Measurements from ENCODE around the gene CC2D2B.
"Not testable (repeated sequence)": the region's sequence is repeated elsewhere in the genome, so short reads cannot be mapped to it uniquely, and the experiment has no call there.

The CC2D2B gene

GRCh38 chr10:96034625-96035024 is 126.8 kb downstream of the CC2D2B start:
- DNase-seq = no peak

- DNase-seq = no peak
These were observed 131.0 kb downstream of the CC2D2B start for GRCh38 chr10:96038476-96039387.

- no peak for DNase-seq
These were observed 133.4 kb downstream of the CC2D2B start for GRCh38 chr10:96041146-96041545.

- DNase-seq = no peak
These were observed 135.5 kb downstream of the CC2D2B start, which contains the start of gene CCNJ for GRCh38 chr10:96043033-96043892. Gene CCNJ (plus strand): TSS chr10:96043583. CDS start chr10:96044394, 811 bp downstream.

- DNase-seq = peak; percentile 12
These were observed 136.3 kb downstream of the CC2D2B start for GRCh38 chr10:96043893-96044715.

GRCh38 chr10:96044736-96045135 is 137.0 kb downstream of the CC2D2B start:
- DNase-seq = no peak

- DNase-seq = no peak
These were observed 138.8 kb downstream of the CC2D2B start for GRCh38 chr10:96046546-96046945.

- DNase-seq = no peak
These were observed 139.4 kb downstream of the CC2D2B start for GRCh38 chr10:96047004-96047649.

GRCh38 chr10:96047925-96048324 is 140.2 kb downstream of the CC2D2B start:
- DNase-seq = not testable (repeated sequence)

DNA sequence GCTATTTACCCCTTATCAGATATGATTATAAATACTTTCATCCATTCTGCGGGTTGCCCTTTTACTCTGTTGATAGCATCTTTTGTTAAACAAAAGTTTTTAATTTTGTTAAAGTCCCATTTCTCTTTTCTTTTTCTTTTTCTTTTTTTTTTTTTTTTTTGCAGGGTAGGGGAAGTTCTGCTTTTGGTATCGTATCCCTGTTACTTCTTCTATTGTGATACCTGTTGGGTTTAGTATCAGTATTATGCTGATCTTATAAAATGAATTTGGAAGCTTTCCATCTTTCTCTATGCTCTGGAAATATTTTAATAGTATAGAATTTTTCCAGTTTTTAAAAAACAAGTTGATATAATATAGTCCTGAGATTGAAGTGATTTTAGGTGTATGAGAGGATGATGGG is 141.6 kb downstream of the CC2D2B start:
- DNase-seq = no peak

DNA sequence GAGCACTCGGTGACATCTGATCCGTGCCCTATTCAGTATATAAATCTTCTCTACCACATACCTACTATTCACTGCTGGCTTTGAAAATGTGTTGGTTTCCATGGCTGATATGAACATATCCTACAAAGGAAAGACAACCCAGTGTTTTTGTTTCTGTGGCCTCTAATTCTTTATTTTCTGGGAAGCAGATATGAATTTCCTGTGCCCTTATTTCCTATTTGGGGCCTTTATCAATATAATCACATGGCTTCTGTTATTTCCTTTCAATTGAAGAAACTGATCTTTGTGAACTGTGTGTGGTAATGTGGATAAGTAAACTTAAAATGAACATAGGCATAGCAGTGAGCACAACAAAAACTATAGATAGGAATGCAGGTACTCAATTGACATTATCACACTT is 146.2 kb downstream of the CC2D2B start:
- no peak for DNase-seq

GRCh38 chr10:96056787-96057186 is 149.0 kb downstream of the CC2D2B start:
- no peak for DNase-seq

DNA sequence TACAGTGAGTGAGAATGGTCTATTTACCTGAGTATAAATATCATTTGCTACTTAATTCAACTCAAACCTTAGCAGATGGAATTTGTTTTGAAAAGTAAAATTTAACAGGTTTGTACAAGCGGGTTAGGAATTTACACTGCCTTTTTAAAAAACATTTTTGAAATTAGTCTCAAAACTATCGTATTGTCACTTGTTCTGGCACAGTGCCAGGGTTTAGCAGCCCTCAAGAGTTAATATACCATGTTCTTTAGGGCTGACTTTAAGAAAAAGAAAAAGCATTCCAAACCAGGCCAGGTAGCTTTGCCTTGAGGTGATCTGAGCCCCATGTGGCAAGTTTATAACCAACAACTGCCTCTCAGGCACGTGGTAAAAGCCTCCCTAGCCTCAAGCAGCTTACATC is 153.5 kb downstream of the CC2D2B start:
- DNase-seq = no peak

- DNase-seq = no peak
These were observed 164.9 kb downstream of the CC2D2B start for GRCh38 chr10:96072674-96073073.

- no peak for DNase-seq
These were observed 165.9 kb downstream of the CC2D2B start for GRCh38 chr10:96073722-96074121.

- no peak for DNase-seq
These were observed 167.0 kb downstream of the CC2D2B start for GRCh38 chr10:96074776-96075175.

DNA sequence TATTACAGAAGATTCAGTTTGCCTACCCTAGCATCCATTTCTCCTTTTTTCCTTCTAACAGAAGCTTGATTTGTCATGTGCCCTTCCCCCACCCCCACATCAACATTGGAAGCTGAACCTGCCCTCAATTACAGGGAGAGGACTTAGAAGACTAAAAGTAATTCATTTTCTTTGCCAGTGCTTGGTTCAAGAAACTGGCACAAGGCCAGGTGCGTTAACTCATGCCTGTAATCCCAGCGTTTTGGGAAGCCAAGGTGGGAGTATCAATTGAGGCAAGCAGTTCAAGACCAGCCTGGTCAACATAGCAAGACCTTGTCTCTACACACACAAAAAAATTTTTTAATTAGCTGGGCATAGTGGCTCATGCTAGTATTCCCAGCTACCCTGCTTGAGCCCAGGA is 168.2 kb downstream of the CC2D2B start:
- DNase-seq = no peak

GRCh38 chr10:96077156-96077555 is 169.4 kb downstream of the CC2D2B start:
- DNase-seq = no peak

GRCh38 chr10:96082153-96082552 is 174.4 kb downstream of the CC2D2B start:
- no peak for DNase-seq

Data from cortex of kidney (tissue), 1 donor.